OCI-LY7 (cell line): Measurements from ENCODE around the gene RASAL2.

Experiments
- CTCF ChIP-seq: fragments of 200-600 bp; sonication (generic); conservative IDR thresholded peaks from 2 replicates; pipeline ENCODE4 v1.5.1; 2014; ENCODE audit warnings: mild to moderate bottlenecking, antibody characterized with exemption, low read length, moderate library complexity, mixed read lengths
- EZH2phosphoT487 ChIP-seq: fragments of 200-600 bp; sonication (generic); IDR thresholded peaks from 2 replicates; pipeline ENCODE4 v1.6.1; 2018; ENCODE audit warnings: low read depth, borderline replicate concordance, mild to moderate bottlenecking, mixed run types, antibody characterized with exemption, low read length, moderate library complexity, mixed read lengths

DNA sequence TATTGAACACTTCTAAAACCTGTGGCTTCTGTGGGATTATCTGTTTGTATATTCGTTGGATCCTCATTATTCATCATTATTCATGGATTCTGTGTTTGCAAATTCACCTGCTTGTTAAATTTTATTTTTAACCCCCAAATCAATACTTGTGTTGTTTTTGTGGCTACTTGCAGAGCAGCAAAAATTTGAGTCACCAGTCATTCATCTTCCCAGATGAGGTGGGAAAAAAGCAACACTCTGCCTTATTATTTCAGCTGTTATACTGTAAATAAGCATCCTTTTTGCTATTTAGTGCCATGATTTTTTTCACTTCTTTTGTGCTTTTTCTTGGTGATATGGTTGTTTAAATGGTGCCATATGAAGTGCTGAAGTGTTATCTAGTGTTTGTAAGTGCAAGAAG lies 56.7 kb downstream of the RASAL2 start:
- TF ChIP-seq CTCF (no peak), EZH2phosphoT487 (no peak)
